Stimulated activated CD8-positive, alpha-beta memory T cell treated with anti-CD3 and anti-CD28 coated beads, Interleukin-12 subunit alpha, Interleukin-12 subunit beta, amount 100 ng/mL, for 4 hours (primary cell): ENCODE measurements around the gene SREBF1.

Experiments used
- DNase-seq: peaks from one replicate; pipeline ENCODE4 v3.0.0-alpha.2; 2020; ENCODE audit warnings: low read depth

The SREBF1 gene

DNA sequence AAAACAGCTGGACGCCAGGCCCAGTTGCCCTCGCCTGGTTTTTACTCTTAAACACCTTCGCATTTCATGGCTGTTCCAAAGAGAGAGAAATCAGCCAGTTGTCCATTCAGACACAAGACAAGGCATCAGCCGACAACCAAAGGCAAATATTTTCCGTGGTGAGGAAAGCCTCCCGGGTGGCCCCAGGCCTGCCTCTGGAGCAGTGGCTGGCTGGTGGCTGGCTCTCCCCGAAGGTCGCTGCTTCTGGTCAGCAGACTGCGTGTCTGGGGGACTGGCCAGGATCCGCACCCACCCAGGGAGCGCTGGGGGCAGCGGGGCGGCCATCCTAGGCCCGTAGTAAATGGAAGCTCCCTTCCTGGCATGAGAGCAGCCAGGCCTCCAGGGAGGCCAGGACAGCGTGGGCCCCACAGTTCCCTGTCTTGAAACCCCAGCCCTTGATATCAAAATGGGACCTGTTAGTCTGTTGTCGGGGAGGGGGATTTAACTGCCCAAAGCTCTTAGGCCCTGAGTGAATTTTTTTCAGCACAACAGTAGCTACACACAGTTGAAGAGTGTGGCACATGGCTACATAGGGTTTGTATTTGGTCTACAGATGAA, 57.7 kb downstream of the SREBF1 start:
- DNase-seq: no peak

DNA sequence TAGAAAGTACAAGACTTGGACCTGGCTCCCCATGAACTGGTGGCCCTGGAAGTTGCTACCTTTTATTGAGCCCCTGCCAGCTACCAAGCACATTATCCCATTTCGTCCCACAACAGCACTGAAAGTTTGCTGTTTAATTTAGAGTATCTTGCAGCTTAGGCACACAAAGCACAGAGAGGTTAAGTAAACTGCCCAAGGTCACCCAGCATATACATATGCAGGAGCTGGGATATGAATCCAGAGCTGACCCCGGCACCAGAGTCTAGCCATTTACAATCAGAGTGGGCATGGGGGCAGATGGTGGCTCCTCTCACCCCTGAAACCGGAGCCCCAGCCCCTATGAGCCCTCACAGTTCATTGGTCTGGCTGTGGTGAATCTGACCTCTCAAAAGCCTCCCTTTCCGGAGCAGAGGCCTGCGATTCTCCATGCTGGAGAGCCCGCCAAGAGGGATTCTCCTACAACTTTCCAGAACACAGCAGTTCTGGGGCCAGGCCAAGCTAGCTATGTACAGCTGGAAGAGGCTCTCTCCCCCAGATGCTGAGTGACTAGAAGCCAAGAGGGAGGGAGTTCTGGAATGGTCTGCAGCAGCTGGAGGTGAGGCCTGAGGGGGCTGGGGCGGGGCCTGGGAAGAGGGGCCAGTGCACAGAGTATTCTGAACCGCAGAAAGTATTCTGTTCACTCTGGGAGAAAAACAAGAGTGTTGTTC, 58.3 kb downstream of the SREBF1 start:
- DNase-seq: no peak

DNA sequence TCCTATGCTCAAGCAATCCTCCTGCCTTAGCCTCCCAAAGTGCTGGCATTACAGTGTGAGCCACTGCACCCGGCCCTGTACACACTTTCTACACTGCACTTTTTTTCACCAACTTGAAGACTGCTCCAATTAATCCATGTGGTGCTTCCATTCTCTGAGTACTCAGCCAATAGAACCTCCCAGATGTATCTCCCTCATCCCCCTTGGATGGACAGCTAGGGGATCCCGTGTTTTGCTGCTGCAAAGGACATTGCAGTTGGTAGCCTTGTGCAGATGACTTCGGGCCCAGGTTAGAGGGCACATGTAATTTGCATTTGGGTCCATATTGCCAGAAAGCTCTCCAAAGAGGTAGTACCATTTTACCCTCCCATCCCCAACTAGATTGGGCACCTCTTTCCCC, 59.9 kb downstream of the SREBF1 start:
- DNase-seq: no peak

DNA sequence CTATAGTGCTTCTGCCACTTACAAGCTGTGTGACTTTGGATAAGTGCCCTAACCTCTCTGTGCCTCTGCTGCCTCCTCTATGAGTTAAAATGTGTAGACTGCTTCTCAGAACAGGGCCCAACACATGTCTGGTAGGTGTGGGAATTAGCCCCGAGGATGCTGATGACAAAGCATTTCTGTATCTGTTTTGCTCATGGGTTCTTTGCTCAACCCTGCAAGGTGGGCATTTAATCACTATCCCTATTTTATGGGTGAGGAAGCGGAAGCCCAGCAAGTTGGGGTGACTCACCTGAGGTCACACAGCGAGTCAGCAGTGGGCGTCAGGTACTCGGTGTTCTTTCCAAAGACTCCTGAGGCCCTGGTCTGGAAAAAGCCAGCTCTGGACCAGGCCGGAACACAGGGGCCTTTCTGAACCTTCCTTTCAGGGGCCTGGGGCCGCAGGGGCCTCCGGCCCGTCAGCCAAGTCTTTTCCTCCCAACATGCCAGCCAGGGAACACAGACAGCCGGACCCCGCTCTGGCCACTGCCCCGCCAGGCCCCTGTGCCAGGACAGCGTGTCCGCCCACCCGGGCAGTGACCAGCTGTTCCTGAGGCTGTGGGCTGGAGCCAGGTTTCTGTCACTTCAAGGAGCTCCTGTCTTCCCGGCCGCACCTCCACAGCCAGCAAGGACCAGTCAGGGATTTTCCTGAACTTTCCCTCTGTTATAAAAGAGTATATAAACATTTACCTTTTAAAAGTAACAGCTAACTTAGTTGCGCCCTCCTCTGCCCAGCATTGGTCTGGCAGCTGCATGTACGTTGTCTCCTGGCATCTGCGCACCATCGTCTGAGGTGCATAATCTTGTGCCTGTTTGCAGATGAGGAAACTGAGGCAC, 62.5 kb downstream of the SREBF1 start:
- no peak for DNase-seq

DNA sequence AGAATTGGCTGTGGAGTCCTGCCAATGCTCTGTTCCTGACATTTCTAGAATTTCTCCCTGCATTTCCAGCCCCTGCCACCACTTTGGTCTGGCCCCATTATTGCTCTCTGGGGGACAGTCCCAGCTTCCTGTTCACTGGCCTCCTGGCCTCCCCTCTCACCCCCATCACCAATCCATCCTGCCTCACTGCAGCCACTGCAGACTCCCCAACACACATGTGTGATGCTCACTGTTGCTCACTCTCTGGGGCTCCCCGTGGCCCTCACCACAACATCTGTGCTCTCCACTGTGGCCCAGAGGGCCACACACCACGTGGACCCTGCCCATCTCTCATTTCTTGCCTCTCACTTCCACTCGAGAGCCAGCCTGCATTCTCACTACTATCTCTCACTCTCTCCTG, 64.6 kb downstream of the SREBF1 start:
- no peak for DNase-seq

DNA sequence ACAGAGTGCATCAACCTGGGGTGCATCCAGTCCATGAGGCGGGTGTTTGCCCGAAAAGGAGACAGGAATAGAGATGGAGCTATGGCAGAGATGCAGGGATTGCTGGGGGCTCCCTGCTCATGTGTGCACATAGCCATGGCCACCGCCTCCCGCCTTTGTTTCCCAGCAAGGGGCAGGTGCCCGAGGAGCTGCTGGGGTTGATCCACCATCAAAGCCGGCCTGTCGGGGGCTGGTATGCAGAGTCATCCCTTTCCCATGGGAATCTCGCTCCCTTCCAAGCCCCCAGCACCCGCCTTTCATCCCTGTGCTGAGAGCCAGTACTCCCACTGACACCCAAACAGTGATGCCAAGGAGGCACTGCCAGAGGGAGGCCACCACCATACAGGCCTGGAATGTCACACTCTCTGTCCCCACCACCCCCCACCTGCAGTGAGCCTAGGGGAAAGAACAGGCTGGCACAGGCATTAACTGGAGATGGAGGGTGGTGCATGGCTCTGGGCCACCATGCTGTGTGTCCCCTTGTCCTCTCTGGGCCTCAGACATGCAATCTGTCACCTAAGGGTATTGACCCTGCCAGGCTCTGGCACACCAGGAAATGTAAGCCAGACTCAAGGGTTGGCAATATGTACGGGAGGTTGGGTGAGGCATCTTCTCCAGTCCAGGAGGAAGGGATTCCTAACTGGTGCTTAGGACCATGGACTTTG, 65.1 kb downstream of the SREBF1 start:
- DNase-seq: no peak

DNA sequence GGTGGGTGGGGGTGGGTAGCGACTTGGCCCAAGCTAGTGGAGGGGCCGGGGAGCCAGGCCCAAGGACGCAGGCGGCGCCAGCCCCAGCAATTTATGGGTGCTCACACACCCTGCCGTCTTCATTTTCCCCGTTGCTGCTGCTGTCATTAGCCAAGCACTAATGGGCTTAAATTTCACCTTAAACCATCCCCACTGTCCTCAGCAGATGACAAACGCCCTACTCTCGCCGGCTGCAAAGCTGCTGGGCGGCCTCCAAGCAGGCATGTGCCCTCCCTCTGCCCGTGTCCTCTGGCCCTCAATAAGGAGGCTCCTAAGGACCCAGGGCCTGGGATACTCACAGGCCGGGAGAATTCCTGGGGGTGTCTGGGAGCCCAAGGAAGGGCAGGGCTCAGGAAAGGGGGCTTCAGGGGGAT, 66.1 kb downstream of the SREBF1 start:
- DNase-seq: no peak

DNA sequence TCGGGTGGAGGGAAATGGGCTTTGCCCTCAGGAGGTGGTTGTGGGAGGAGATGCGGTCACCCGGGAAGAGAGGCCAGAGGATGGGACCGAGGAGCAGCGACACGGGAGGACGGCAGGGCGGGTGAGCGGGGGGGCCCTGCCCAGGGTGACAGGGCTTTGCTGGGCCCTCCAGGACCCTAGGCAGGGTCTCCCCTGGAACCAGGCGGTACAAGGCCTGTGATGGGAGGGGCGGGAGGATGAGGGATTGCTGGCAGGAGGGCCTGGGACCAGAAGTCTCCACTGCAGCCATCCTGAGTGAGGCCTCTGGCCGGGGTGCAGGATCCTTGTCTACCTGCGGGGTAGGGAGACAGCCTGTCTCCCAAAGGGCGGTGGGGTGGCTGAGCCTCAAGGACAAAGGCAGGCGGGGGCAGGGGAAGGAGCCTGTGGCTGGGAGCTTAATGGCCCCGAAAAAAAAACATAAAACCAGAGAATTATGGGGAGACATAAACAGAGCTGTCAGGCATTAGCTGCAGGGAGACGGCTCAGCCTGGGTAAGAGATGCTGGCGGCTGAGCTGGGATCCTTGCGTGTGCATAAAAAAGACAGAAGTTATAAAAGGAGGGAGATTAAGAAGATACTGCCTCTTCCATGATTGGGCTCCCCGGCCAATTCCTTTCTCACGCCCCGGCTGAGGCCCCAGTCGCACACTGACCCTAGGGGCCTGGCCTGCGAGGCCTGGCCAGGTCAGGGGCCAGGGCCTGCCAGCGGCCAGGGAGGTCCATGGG, 66.7 kb downstream of the SREBF1 start:
- DNase-seq: no peak

DNA sequence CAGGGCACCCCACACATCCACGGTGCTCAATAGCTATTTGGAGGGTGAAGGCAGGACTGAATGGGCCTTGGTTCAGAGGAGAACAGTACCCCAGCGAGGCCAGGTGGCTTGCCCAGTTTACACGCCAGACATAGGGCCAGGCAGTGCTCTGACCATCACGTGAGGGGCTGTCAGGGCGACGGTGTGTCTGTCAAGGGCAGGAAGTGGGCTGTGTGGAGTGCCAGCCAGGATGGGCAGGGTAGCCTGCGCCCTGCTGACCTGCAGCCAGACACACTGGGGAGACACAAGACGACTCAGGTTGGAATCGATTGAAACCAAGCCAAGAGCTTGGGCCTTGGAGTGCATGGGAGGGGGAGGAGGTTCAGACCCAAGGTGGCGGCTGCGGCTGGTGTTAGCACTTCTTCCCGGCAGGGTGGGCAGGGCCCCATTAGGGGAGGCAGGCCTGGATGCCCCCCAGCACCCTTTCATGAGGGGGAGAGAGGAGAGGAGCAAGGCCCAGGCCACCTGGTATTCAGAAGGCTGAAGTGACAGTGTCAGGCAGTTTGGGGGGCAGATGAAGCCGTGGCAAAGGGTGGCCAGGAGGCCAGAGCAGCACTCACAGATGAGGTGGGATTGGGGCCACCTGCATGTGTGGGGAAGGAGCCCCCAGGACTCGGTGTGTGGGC, 68.2 kb downstream of the SREBF1 start:
- DNase-seq: no peak

DNA sequence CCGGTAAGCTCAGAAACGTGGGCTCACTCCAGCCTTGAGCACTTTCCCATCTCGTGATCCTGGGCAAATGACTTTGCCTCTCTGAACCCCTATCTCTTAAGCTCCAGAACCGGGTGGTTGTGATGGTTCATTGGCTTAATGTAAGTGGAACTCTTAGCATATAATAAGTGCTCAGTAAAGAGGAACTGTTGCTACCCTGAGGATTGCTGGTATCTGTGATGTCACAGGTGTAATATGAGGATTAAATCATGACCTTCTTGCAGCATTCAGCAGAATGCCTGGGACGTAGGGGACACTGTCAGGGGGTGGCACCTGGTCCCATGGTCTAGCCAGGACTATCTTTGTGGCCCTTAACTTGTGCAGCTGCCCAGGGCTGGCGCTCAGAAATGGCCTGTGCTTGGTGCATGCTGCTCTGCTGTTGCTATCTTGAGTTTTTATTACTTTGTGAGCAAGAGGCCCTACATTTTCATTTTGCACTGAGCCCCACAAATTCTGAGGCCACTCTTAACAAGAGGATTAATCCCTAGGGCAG, 68.8 kb downstream of the SREBF1 start:
- no peak for DNase-seq

DNA sequence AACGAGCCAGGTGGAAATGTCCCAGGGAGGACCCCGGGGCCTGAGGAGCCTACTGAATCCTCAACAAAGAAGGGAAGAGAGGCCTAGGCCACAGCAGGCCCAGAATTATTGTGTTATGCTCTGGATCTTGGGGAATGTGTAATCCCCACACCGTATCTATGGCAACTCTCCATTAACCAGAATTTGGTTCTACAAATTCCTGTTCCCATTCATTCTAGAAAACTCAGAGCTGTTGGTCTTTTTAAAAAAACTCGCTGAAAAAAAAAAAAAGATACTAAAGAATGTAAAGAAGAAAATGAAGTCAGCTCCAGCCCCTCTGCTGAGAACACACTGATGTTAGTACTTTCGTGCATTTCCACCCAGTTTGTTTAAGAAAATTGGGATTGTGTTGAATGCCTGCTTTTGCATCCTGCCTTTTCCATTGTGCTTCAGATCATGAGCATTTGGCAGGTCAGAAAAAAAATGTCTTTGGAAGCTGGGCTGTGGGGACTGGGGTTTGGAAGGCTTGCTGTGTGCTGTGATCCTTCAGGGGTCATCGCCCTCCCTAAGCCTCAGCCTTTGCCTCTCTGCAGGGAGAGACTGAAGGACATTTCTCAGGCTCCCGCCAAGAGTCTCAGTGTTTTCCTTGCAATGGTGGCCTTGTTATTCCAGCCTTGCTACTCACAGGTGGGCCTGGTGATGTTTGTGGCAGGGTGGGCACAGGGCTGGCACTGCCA, 69.5 kb downstream of the SREBF1 start:
- no peak for DNase-seq

DNA sequence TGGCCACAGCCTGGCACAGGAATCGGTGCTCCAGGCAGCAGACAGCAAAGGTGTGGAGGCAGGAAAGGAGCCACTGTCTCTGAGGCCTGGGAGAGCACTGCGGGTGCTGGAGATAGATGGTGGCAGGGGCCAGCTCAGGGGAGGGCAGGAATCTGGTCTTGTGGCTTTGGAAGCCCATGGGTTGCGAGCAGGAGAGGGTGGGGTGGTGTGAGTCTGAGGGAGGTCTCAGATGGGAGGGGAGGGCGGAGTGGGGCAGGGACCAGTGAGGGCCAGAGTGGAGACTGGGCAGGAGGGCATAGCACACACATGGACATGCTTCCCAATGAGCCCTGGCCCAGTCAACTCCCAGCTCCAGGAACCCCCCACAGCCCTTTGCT, 70.1 kb downstream of the SREBF1 start:
- DNase-seq: no peak

DNA sequence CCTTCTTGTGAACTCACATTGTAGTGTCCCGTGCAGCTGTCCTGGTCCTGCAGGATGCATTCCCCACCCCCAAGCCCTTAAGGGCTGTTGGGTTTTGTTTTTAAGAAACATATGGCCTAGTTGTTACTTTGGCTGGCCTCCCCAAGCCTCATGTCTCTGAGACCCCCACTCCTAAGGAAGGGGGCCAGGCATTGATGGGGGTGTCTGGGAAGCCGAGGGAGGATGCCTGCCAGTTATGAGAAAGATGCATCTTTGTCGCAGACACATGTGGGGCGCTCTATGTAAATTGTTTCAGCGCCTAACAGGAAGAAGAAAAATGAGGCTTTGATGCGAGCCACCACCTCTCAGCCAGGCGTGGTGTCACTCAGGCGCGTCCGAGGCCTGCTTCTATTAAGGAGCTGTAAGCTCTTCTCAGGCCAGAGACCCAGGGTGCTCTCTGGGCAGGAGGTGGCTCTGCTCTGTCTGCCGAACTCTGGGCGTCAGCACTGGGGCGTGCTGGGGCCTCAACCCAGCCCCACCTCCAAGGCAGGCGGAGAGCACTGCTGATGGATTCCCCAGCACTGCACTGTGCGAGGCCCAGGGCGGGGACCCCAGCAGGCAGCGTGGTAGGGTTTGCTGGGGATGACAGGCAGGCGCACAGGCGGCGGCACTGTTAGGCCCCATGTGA, 70.6 kb downstream of the SREBF1 start:
- DNase-seq: no peak

DNA sequence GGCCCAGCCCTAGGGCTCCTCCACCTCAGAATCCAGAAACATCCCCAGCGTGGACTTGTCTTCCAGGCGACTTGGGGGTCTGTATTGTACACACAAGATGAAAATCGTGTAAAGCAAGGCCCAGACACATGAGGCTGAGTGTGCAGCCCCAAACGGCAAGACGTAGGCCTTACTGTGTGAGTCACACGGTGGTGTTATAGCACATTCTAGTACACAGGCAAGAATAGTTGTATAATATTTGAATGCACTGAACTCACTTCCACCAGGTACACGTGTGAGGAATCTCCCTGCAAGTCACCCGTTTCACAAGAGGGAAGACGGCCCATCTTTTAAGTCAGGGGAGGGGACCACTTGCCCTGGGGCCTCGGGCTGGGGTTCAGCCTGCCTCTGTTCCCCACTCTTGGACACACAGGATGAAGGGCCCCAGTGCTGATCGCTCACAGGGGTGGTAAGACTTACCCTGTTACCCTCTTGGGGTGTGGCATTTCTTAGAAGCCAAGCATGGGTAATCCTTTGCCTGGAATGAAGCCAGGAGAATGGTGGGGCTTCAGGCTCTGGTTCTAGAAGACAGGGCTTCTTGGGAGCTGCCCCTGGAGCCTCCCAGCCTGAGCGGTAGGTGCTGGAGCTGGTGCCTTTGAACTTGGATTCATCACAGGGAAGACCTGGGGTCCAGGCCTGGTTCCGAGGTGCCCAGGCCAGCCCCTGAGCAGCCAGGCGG, 71.3 kb downstream of the SREBF1 start:
- DNase-seq: no peak

DNA sequence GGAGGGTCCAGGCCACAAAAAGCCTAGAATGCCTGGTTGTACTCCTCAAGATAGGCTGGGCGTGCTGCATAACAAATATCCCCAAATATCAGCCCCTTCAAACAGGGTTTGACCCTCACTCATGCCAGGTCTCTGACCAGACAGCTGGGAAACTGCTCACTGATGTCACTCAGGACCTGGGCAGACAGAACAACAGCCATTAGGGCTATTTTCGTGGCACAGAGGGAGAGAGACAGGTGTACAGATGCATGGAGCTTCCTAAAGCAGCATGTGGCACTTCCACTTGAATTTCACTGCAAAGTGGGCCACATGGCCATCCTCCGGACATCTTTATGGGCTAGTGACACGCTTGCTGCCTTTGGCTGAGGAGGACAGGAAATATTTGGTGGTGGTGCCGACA, 73.1 kb downstream of the SREBF1 start:
- DNase-seq: no peak

DNA sequence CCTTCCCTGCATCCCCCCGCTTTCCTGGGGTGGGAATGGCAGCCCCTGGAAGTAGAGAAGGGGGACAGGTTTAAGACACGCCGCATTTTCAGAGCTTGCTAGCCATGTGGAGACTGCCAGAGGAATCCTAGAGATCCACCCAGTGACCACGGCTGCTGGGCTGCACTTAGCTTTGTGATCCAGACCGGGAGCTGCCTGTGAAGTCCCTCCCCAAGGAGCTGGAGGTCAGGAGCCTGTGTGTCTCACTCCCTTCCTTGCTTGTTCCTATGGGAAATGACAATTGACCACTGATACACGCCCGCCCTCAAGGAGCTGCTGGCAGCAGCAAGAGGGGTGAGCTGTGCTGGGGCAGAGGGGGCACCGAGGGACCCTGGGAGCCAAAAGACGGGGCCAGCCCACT, 73.7 kb downstream of the SREBF1 start:
- no peak for DNase-seq

DNA sequence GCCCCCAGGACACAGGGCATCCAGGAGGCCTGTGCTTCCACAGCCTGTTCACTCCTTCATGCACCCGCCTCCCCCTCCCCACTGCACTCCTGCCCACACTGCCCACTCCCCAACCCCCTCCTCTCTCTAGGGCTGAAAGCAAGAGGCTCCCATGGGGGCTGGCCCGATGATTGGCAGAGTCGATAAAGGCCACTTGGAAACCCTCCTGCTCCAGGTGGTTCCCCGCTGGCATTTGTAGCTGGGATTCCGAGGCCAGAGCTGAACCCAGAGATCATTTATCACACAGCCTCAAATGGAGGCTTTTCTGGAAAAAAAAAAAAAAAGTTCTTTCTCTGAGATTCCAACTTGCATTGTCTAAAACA, 74.1 kb downstream of the SREBF1 start:
- no peak for DNase-seq
